Aorta (tissue), 5 donors: Measurements from ENCODE around the gene SLC49A3. TPM values are rescaled to one million over a fixed set of nuclear protein-coding genes. Genes with fewer than 3 reads are reported as not detected.

ENCODE experiments used
- ATAC-seq: fragments of 200-7000 bp; cut with Tn5 transposase; one replicate; pipeline ENCODE4 v1.9.1; 2022; ENCODE audit warnings: moderate library complexity; ENCODE audit not compliant: low FRiP score
- DNase-seq, 2 donors: peaks; one replicate each; pipeline ENCODE4 v3.0.0-alpha.2; 2020
- H3K27ac ChIP-seq, 2 donors: one replicate each; pipeline ENCODE4 v1.5.1; 2013; ENCODE audit warnings: low read length in 2 of 2, mild to moderate bottlenecking in 2 of 2, moderate library complexity in 2 of 2, control low read depth in 1 of 2, inconsistent platforms in 1 of 2, low read depth in 1 of 2
- H3K27me3 ChIP-seq, 2 donors: one replicate each; pipeline ENCODE4 v1.6.1; 2013; ENCODE audit warnings: control low read depth in 1 of 2, low read length in 1 of 2, mild to moderate bottlenecking in 1 of 2, moderate library complexity in 1 of 2; ENCODE audit not compliant: insufficient read depth in 2 of 2, control insufficient read depth in 1 of 2
- H3K36me3 ChIP-seq, 2 donors: one replicate each; pipeline ENCODE4 v1.6.1; 2013; ENCODE audit warnings: control low read depth in 1 of 2, low read length in 1 of 2, mild to moderate bottlenecking in 1 of 2; ENCODE audit not compliant: insufficient read depth in 2 of 2, control insufficient read depth in 1 of 2
- H3K4me1 ChIP-seq, 2 donors: one replicate each; pipeline ENCODE4 v1.6.1; 2013; ENCODE audit warnings: low read length in 2 of 2, control low read depth in 1 of 2, mild to moderate bottlenecking in 1 of 2, moderate library complexity in 1 of 2; ENCODE audit not compliant: insufficient read depth in 2 of 2, control insufficient read depth in 1 of 2
- H3K4me3 ChIP-seq, 2 donors: one replicate each; pipeline ENCODE4 v1.5.1; 2013; ENCODE audit warnings: low read length in 2 of 2, control low read depth in 1 of 2, mild to moderate bottlenecking in 1 of 2
- H3K9me3 ChIP-seq: one replicate; pipeline ENCODE4 v1.6.1; 2013; ENCODE audit warnings: mild to moderate bottlenecking, low read length; ENCODE audit not compliant: control insufficient read depth
- WGBS, 2 donors: extraction: QIAGEN DNeasy Blood & Tissue Kit; methylation state at CpG; one replicate each; pipeline ENCODE4 v1.1.7; 2013; 5-methylcytosine and 5-hydroxymethylcytosine counted together
- intact Hi-C, 2 donors: fragments of 100-400 bp; cut with DNase I; formaldehyde crosslinking; loops; one replicate each; pipeline versions ENCODE4 v1.14.2 to v1.15.0; 2022
- polyA plus RNA-seq, 2 donors: library from polyadenylated mRNA; stranded (reverse); fragments of 200-250 nt; gene quantifications; one replicate each; pipeline ENCODE4 v1.2.3, GENCODE V29; 2013
- total RNA-seq, 2 donors: library from RNA; stranded (reverse); fragmentation: NEBNext Ultra II Directional; extraction: Animal tissue kit (Norgen Biotek cat#: 25700); gene quantifications; one replicate each; pipeline ENCODE4 v1.2.1, GENCODE V29; 2021
- donor health status: healthy with polysubstance abuse.
- donor health status: Bipolar disorder and iron deficiency.
- donor health status: DM: no; HTN: no; CAD: no.
- donor health status: DM: no; HTN: no; CAD: no.
- donor health status: DM: yes; HTN: yes; CAD: no.

Gene SLC49A3
- total and polyA plus RNA-seq, 4 donors = 3.0 to 22.9 (median 15.4) TPM

DNA sequence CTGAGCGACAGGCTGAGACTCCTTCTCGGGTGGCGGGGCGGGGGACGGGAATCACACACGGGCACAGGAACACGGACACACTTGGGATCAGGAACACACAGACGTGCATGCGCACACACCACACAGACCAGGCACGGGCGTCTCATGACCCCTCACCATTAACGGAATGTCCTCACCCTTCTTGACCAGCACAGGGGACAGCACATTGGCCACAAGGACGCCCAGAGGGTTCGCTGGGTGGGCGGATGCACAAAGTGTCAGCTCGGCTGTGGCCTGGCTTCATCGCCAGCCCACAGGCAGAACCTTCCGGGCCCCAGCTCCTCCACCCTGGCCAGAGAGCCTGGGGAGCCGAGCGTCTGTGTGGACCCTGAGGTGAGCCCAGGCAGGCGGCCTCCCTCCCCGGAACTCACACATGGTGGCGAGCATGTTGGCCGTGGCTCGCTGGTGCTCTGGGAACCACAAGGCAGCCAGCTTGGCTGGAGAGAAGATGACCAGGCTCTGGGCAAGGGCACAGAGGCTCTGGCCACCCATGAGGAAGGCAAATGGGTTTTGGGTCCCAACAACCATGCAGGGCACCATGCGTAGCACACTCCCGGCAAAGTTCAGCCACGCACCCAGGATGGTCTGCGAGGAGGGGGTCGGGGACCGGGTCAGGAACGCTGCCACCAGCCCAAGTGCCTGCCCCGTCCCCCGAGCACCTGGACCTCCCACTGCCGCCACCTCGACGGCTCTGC lies 3.1 kb downstream of the SLC49A3 start:
- ATAC-seq = no peak
- peak in 1 of 2 donors; percentile 46 for DNase-seq
- intact Hi-C loops = no loop called here
- H3K4me1 ChIP-seq = no peaks in the 10 kb centered on the region
- no peak overlapping the region for H3K4me3 ChIP-seq
- H3K27me3 ChIP-seq = no peaks in the 10 kb centered on the region
- H3K36me3 ChIP-seq = no peaks in the 10 kb centered on the region
- 93 to 94% methylated on average over 33 to 37 of the region's 37 CpGs for WGBS, 2 donors
- H3K27ac ChIP-seq = no peak overlapping the region
- no peaks in the 10 kb centered on the region for H3K9me3 ChIP-seq

DNA sequence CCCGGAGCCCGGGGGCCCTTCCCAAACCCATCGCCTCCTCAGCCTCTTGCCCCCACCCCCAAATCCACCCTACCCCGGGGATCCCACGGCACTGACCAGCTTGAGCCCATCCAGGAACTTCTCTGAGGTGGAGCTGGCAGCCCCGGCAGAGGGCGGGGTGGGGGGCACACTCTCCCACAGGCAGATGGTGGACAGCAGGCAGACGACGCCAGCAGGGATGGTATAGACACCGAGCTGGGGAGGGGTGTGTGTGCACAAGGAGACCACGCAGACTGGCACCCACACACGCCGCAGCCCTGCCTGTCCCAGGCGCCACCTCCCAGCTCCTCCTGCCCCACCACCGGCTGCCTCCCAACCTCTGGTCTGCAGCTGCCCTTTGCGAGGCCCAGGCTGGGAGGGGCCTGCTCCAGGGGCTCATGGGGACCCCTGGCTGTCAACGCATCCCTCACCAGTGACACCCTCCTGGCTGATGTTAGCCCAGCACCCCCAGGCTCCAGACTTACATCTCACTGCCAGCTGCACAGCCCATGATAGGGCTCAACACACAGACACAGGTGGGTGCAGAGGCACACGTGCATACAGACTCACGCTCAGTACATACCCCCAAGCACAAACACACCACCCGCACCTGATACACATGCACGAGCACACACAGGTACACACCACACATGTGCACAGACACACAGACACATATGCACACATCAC lies 4.2 kb downstream of the SLC49A3 start:
- Histone ChIP-seq H3K27ac (no peak overlapping the region), H3K4me1 (no peaks in the 10 kb centered on the region), H3K36me3 (no peaks in the 10 kb centered on the region), H3K27me3 (no peaks in the 10 kb centered on the region), H3K9me3 (no peaks in the 10 kb centered on the region), H3K4me3 (no peak overlapping the region)
- WGBS, 2 donors = 84 to 87% methylated on average over 21 of the region's 21 CpGs
- DNase-seq (peak in 1 of 2 donors; percentile 53), ATAC-seq (no peak)
- intact Hi-C loops = no loop called here

DNA sequence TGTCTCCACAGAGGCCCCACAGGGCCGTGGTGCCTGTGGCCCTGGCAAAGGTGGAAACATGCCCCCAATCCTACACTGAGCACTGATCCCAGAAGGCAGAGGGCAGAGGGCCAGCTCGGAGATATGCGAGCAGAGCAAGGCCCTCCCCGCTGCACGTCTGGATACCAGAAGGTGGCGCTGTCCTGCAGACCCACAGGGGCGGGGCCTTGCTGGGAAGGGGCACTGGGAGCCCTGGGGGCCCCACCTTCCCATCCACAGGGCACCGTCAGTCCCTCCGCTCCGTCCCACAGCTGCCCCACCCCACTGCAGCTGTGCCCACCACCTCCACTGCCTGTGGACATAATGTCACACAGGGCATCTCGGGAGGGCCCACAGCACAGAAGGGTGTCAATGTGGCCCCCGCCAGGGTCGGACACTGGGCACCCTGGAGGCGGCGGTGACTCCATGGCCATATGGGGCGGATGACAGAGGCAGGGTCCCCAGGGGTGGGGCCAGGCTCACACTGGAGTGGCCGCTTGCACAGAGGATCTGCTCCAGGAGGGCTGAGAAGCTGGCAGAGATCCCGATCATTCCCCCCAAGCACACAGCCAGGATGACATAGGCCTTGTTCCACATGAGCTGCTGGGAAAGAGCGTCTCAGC lies 4.8 kb downstream of the SLC49A3 start:
- Histone ChIP-seq H3K4me1 (no peaks in the 10 kb centered on the region), H3K36me3 (no peaks in the 10 kb centered on the region), H3K27me3 (no peaks in the 10 kb centered on the region), H3K9me3 (no peaks in the 10 kb centered on the region), H3K4me3 (no peak overlapping the region), H3K27ac (no peak overlapping the region)
- intact Hi-C loops = no loop called here
- 50 to 55% methylated on average over 18 to 19 of the region's 19 CpGs for WGBS, 2 donors
- DNase-seq (peak; percentile 76 to 82), ATAC-seq (peak; percentile 26)

DNA sequence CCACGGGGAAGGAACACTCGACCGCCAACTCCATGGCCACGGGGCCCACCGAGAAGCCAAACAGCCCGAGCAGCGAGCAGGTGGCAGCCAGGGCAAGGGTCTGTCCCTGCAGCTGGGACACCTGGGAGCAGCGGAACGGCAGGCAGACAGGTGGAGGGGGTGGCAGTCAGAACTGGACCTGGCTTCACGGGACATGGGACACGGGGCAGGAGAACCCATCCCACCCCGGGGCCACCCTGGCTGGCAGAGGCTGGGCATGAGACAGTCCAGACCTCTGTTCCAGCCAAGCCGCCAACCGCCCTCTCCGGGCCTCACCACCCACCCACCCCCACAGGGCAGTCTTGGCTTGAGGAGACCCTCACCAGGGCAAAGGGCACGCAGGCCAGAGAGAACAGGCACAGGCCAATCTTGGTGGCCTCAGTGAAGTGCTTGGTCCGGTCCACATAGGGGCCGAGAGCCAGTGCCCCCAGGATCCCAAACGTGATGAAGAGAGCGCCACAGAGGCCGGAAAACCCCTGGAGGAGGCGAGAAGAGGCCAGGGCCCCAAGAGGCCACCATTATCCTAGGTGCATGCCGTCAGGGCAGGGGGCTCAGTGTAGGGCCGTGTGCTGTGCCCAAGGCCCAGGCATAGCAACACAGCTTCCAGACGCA lies 5.6 kb downstream of the SLC49A3 start:
- Histone ChIP-seq H3K27me3 (no peaks in the 10 kb centered on the region), H3K9me3 (no peaks in the 10 kb centered on the region), H3K36me3 (no peaks in the 10 kb centered on the region), H3K4me1 (no peaks in the 10 kb centered on the region), H3K27ac (no peak overlapping the region), H3K4me3 (no peak overlapping the region)
- DNase-seq = peak in 1 of 2 donors; percentile 48
- WGBS, 2 donors = 86% methylated on average over 25 of the region's 25 CpGs
- ATAC-seq = no peak
- intact Hi-C loops = no loop called here

DNA sequence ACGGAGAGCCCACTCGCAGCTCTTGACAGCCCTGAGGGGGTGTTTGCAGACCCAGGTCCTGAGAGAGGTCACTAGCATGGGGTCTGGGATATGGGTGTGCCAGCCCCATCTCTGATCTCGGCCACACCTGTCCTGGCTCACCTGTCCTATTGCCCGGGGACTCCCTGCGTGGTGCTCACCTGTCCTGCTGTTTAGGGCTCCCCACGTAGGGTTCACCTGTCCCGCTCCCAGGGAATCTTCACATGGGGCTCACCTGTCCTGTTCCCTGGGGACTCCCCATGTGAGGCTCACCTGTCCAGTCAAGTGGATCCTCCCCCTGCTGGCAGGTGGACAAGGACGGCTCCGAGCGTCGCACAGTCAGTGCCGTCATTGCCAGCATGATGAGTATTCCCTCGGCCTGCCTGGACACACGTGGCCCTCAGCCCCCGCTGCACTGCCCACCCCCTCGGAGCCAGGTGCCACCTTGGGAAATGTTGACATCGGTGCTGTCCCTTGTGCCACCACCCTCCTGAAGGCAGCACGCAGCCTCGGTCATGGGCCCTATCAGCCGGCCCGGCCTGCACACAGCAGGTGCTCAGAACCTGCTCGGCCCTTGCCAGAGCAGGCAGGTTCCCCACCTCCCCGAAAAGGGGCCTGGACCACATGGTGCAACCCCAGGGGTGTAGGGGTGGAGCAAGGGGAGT lies 6.3 kb downstream of the SLC49A3 start:
- H3K36me3 ChIP-seq = no peaks in the 10 kb centered on the region
- no peaks in the 10 kb centered on the region for H3K27me3 ChIP-seq
- H3K27ac ChIP-seq = no peak overlapping the region
- intact Hi-C loops = no loop called here
- H3K4me1 ChIP-seq = no peaks in the 10 kb centered on the region
- 93% methylated on average over 23 of the region's 23 CpGs for WGBS, 2 donors
- ATAC-seq (no peak), DNase-seq (peak in 1 of 2 donors; percentile 49)
- H3K9me3 ChIP-seq = no peaks in the 10 kb centered on the region
- H3K4me3 ChIP-seq = no peak overlapping the region

DNA sequence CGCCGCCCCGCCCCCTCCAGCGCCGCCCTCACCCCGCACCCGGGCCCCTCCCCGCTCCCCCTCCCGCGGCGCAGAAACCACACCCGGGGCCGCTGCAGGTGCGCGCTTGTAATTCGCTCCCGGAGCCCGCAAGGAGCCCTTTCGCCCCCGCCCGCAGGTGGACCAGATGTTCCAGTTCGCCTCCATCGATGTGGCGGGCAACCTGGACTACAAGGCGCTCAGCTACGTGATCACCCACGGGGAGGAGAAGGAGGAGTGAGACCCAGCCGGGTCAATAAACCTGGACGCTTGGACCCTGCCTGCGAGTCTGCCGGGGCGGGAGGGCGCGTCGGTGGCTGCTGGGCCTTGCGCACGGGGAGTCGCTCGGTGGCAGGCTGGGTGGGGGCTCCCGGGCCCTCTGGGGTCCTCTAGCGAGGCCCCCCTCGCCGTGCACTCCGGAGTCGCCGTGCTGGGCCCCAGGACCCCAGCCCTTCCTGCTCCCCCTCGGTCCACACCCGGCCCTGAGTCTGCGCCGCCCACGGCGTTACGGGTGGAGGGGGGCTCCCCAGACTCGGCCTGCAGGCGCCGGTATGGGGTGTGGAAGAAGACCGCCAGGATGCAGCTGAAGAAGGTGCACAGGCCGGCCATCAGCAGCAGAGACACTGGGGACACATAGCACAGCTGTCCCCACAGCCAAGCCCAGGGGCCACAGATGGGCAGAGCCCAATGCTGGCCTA lies 7.1 kb downstream of the SLC49A3 start:
- WGBS, 2 donors = 82 to 91% methylated on average over 43 to 58 of the region's 58 CpGs
- intact Hi-C loops = no loop called here
- DNase-seq = peak; percentile 58 to 77
- H3K9me3 ChIP-seq = no peaks in the 10 kb centered on the region
- no peaks in the 10 kb centered on the region for H3K27me3 ChIP-seq
- H3K36me3 ChIP-seq = no peaks in the 10 kb centered on the region
- no peaks in the 10 kb centered on the region for H3K4me1 ChIP-seq
- H3K4me3 ChIP-seq = no peak overlapping the region
- H3K27ac ChIP-seq = no peak overlapping the region
- ATAC-seq = no peak

DNA sequence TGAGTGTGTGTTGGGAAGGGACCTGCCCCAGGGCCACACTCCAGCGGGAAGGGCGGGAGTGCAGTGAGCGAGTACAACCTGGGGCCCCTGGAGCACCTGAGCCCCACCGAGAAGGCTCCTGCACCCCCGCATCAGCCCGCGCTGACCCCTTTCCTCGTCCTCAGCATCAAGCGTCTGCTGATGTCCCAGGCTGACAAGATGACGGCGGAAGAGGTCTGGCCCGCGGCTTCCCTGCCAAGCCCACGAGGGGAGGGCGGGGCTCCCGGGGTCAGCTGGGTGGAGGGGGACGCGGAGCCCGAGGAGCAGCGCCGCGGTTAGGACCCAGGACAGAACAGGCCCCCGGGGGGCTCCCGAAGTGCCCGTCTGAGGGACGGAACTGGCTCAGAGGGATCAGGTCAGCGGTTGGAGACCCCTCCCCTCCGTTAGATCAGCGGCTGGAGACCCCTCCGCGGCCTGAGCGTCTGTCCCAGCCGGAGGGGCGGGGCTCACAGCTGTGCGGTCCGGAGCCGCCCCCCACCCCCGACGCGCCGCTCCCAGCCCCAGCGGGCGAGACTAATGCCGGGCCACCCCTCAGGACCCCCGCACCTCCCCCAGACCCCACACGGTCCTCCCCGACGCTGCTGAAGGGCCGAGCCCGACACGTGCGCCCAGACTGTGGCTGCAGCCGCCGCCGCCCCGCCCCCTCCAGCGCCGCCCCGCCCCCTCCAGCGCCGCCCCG lies 7.9 kb downstream of the SLC49A3 start:
- ATAC-seq (no peak), DNase-seq (peak; percentile 84 to 87)
- Histone ChIP-seq H3K4me1 (no peaks in the 10 kb centered on the region), H3K4me3 (no peak overlapping the region), H3K27ac (no peak overlapping the region), H3K36me3 (no peaks in the 10 kb centered on the region), H3K27me3 (no peaks in the 10 kb centered on the region), H3K9me3 (no peaks in the 10 kb centered on the region)
- WGBS, 2 donors = 4 to 9% methylated on average over 24 to 58 of the region's 62 CpGs
- intact Hi-C loops = no loop called here
